AG04450 (cell line): ENCODE measurements around the gene AMBRA1. TPM values are rescaled to one million over a fixed set of nuclear protein-coding genes. Genes with fewer than 3 reads are reported as not detected.

Experiments used
- CTCF ChIA-PET: fragments of 300-600, 350-600 bp; formaldehyde crosslinking; extraction: SDS; loops from one replicate; lab custom pipeline; 2022; ENCODE audit warnings: antibody characterized with exemption, inconsistent platforms; lab: Charles Lee
- POLR2A ChIA-PET: fragments of 350-600 bp; formaldehyde crosslinking; extraction: SDS; loops from one replicate; lab custom pipeline; 2021; ENCODE audit warnings: antibody characterized with exemption, inconsistent platforms; lab: Yijun Ruan, JAX
- DNase-seq: peaks from one replicate; pipeline ENCODE4 v3.0.0-alpha.2; 2011; ENCODE audit warnings: low read depth, low spot score
- H3K27ac ChIP-seq: one replicate; pipeline ENCODE4 v1.5.1; 2012; ENCODE audit warnings: low read depth, low read length, control low read depth
- H3K27me3 ChIP-seq: one replicate; pipeline ENCODE4 v1.6.0; 2012; ENCODE audit warnings: low read length; ENCODE audit not compliant: control insufficient read depth, insufficient read depth
- H3K4me3 ChIP-seq: 2 replicates; pipeline ENCODE4 v1.5.1; 2011; ENCODE audit warnings: mild to moderate bottlenecking, low read depth, low read length, control low read depth
- H3K9me3 ChIP-seq: 2 replicates; pipeline ENCODE4 v1.5.1; 2012; ENCODE audit warnings: low read length; ENCODE audit not compliant: control insufficient read depth, insufficient read depth
- polyA plus RNA-seq: library from polyadenylated mRNA; depleted of rRNA; stranded (reverse); fragments of >200 nt; gene quantifications from 2 replicates; pipeline ENCODE4 v1.2.3, GENCODE V29; 2011
- TF ChIP-seq, protein P1 (sequence below): IDR thresholded peaks from 2 replicates; pipeline ENCODE4 v1.5.1; 2011; ENCODE audit warnings: low read depth, low read length, control low read depth, inconsistent platforms

AMBRA1 gene
- polyA plus RNA-seq, 1 experiment, result 12.8 TPM

DNA sequence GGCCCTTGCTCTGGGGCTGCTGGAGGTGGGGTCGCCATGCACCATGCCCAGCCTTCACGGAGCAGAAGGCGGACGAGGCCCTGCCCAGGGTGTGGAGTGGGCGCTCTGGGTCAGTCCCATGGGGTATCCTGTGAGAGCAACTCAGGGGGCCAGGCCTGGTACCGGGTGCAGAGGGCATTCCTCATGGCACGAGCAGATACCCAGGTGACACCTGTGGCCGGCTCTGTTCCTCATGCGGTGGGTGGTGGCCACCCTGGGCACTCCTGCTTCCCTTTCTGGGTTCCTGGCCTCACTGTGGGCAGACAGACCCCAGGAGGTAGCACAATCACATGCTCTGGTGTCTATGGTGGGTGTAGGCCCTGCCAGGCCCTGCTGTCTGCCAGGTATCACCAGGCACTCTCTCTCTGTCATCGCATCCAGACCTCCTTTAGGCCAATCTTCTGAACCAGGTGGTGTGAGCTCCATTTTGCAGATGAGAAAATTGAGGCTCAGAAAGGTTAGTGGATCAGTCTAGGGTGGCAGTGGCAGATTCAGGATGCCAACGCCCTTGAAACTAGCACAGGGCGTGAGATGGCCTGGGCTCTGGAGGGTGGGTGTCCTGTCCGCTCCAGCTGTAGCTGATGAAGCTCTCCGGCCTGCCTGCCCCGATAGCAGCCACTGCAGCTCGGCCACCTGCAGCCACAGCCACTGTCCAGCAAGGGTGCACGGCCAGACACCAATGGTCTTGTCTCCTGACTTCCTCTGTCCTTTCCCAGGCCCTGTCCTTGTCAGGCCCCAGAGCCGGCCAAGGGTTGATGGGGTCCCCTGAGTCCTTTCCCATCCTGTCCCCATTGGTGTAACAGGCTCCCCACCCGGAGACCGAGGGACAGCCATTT, 231.4 kb downstream of the AMBRA1 start:
- TF ChIP-seq, protein P1, sequence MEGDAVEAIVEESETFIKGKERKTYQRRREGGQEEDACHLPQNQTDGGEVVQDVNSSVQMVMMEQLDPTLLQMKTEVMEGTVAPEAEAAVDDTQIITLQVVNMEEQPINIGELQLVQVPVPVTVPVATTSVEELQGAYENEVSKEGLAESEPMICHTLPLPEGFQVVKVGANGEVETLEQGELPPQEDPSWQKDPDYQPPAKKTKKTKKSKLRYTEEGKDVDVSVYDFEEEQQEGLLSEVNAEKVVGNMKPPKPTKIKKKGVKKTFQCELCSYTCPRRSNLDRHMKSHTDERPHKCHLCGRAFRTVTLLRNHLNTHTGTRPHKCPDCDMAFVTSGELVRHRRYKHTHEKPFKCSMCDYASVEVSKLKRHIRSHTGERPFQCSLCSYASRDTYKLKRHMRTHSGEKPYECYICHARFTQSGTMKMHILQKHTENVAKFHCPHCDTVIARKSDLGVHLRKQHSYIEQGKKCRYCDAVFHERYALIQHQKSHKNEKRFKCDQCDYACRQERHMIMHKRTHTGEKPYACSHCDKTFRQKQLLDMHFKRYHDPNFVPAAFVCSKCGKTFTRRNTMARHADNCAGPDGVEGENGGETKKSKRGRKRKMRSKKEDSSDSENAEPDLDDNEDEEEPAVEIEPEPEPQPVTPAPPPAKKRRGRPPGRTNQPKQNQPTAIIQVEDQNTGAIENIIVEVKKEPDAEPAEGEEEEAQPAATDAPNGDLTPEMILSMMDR, result no peak
- Histone ChIP-seq H3K9me3 (no peaks in the 10 kb centered on the region; the same call in 1 of the 2 replicates), H3K4me3 (no peak overlapping the region), H3K27me3 (no peaks in the 10 kb centered on the region), H3K27ac (peak overlapping the region; percentile 11)
- no peak for DNase-seq
- POLR2A ChIA-PET, result no interaction called here
- CTCF ChIA-PET, result interaction anchor here (0.7 kb wide), 1 partner anchor 15 kb away, joined by 3 read pairs; the partner anchor contains the start of gene DGKZ

- TF ChIP-seq, protein P1, result no peak
- POLR2A ChIA-PET, result no interaction called here
- DNase-seq, result no peak
- CTCF ChIA-PET, result interaction anchor here (0.7 to 1.8 kb wide), 5 partner anchors 9 to 177 kb away, joined by 3 to 9 read pairs (median 4); partner anchors contain the start of genes CHRM4 and DGKZ
- H3K9me3 ChIP-seq, result no peaks in the 10 kb centered on the region; the same call in 1 of the 2 replicates
- H3K27me3 ChIP-seq, result no peaks in the 10 kb centered on the region
- peak overlapping the region; percentile 78 for H3K27ac ChIP-seq
- H3K4me3 ChIP-seq, result peak overlapping the region; percentile 27
Measured at GRCh38 chr11:46361283-46362155, 232.3 kb downstream of the AMBRA1 start.

DNA sequence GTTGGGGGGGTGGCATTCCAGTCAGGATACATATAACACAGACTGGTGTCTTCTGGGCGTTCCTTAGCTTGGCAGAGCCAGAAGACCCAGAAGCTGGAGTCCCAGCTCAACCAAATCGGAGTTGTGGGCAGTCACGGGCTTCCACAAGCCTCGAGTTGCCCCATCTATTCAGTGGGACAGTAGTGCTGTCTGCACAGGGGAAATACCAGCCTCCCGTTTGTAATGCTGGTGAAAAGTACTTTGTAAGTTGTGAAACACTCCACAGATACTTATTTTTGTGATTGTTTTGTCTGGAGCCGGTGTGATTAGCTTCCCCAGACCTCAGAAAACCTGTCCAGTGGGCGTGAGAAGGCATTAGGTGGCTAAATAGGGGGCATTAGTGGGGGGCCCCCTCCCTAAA, 232.9 kb downstream of the AMBRA1 start:
- ChIA-PET POLR2A (interaction anchor here (0.7 kb wide), 1 partner anchor 413 kb away, joined by 9 read pairs; no protein-coding TSS in a partner anchor), CTCF (interaction anchor here (0.9 to 3.7 kb wide), 5 partner anchors 8 to 178 kb away, joined by 3 to 26 read pairs (median 5); partner anchors contain the start of gene CHRM4)
- 0 out of 2 replicates have a peak overlapping the region, but pooled peaks have one; percentile 27 for H3K4me3 ChIP-seq
- H3K27ac ChIP-seq, result peak overlapping the region; percentile 78
- H3K9me3 ChIP-seq, result no peaks in the 10 kb centered on the region
- TF ChIP-seq, protein P1, result no peak
- DNase-seq, result no peak
- no peaks in the 10 kb centered on the region for H3K27me3 ChIP-seq

DNA sequence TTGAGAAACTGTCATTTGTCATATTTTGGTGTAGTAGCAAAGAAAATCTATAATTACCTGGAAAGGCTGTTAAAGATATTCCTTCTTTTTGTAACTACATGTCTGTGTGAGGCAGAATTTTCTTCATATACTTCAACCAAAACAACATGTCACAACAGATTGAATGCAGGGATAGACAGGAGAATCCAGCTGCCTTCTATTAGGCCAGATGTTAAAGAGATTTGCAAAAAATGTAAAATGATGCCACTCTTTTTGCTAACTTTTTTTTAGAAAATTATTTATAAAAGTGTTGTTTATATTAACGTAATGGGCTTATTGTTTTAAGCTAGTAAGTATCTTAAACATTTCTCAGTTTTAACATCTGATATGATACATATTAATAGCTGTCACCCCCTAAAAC, 233.9 kb downstream of the AMBRA1 start:
- POLR2A ChIA-PET, result interaction anchor here (0.7 kb wide), 1 partner anchor 15 kb away, joined by 3 read pairs; no protein-coding TSS in a partner anchor
- H3K27ac ChIP-seq, result no peak overlapping the region
- DNase-seq, result peak; percentile 36

More for the DNA sequence above, 233.9 kb downstream of the AMBRA1 start:
- Histone ChIP-seq H3K4me3 (no peak overlapping the region), H3K27me3 (no peaks in the 10 kb centered on the region), H3K9me3 (no peaks in the 10 kb centered on the region)
- TF ChIP-seq, protein P1, result no peak
- CTCF ChIA-PET, result interaction anchor here (0.6 to 3.7 kb wide), 5 partner anchors 8 to 179 kb away, joined by 3 to 26 read pairs (median 5); partner anchors contain the start of gene CHRM4
